22Rv1 (cell line): ENCODE results near the gene GCKR.

Experiments
- H3K27ac ChIP-seq: fragments of 450-650 bp; 2 replicates; pipeline ENCODE4 v1.5.1; 2017
- CTCF ChIP-seq: fragments of 450-650 bp; IDR thresholded peaks from 2 replicates; pipeline ENCODE4 v1.5.1; 2017; ENCODE audit warnings: mild to moderate bottlenecking
- ZFX ChIP-seq: fragments of 450-650 bp; IDR thresholded peaks from 2 replicates; pipeline ENCODE4 v1.6.1; 2017; ENCODE audit warnings: antibody characterized with exemption, borderline replicate concordance

Gene GCKR

GRCh38 chr2:27496357-27497287 lies at the start of gene GCKR:
Gene GCKR, plus strand, starts transcription at chr2:27496839. Its CDS starts 66 bp downstream, at chr2:27496905.
- no peak for TF ChIP-seq CTCF
- no peak for TF ChIP-seq ZFX
- no peak within 1 kb of the TSS for H3K27ac ChIP-seq

GRCh38 chr2:27448381-27448780 lies 48.3 kb upstream of the GCKR start:
- TF ChIP-seq ZFX, result no peak
- no peak for TF ChIP-seq CTCF
- no peak overlapping the region for H3K27ac ChIP-seq

- TF ChIP-seq ZFX, result no peak
- TF ChIP-seq CTCF, result no peak
- H3K27ac ChIP-seq, result no peak overlapping the region
These were observed 45.5 kb upstream of the GCKR start for GRCh38 chr2:27451095-27451494.

GRCh38 chr2:27453968-27454367 lies 42.7 kb upstream of the GCKR start:
- no peak for TF ChIP-seq CTCF
- TF ChIP-seq ZFX, result no peak
- no peak overlapping the region for H3K27ac ChIP-seq

GRCh38 chr2:27461118-27461517 lies 35.5 kb upstream of the GCKR start:
- TF ChIP-seq ZFX (no peak), CTCF (no peak)
- H3K27ac ChIP-seq, result no peak overlapping the region

GRCh38 chr2:27464443-27464842 lies 32.2 kb upstream of the GCKR start:
- H3K27ac ChIP-seq, result no peak overlapping the region
- TF ChIP-seq ZFX (no peak), CTCF (no peak)

GRCh38 chr2:27471961-27472360 lies 24.7 kb upstream of the GCKR start:
- no peak overlapping the region for H3K27ac ChIP-seq
- TF ChIP-seq ZFX (no peak), CTCF (no peak)
